HepG2 (cell line): ENCODE data around the gene ANAPC2. TPM values are rescaled to one million over a fixed set of nuclear protein-coding genes. Genes with fewer than 3 reads are reported as not detected.
A peak's percentile ranks its signal among the peaks of the same experiment; 100 is the strongest.

Experiments
- ATAD3A ChIP-seq: sonication (generic); formaldehyde crosslinking; IDR thresholded peaks from 2 replicates; pipeline ENCODE4 v1.4.0; 2020; ENCODE audit warnings: missing genetic modification reagents
- ISL2 ChIP-seq: sonication (generic); formaldehyde crosslinking; IDR thresholded peaks from 2 replicates; pipeline ENCODE4 v1.5.0; 2020; ENCODE audit warnings: missing genetic modification reagents
- KLF11 ChIP-seq: IDR thresholded peaks from 2 replicates; pipeline ENCODE4 v1.6.1; 2016; ENCODE audit warnings: missing compliant biosample characterization
- NKX3-1 ChIP-seq: sonication (generic); formaldehyde crosslinking; IDR thresholded peaks from 2 replicates; pipeline ENCODE4 v1.5.0; 2020; ENCODE audit warnings: missing genetic modification reagents
- PLRG1 ChIP-seq: fragments of 450-650 bp; conservative IDR thresholded peaks from 2 replicates; pipeline ENCODE4 v1.6.1; 2016
- TCF12 ChIP-seq, 2 experiments: fragments of 450-650 bp in 1 of 2; sonication (generic) in 1 of 2; formaldehyde crosslinking in 1 of 2; IDR thresholded peaks; 2 replicates each; pipeline versions ENCODE4 v1.6.1 to v1.8.0; 2017 to 2022; ENCODE audit warnings: antibody characterized with exemption in 1 of 2, mild to moderate bottlenecking in 1 of 2, missing genetic modification reagents in 1 of 2, moderate library complexity in 1 of 2
- TCF7 ChIP-seq: sonication (generic); IDR thresholded peaks from 2 replicates; pipeline ENCODE4 v1.6.1; 2016; ENCODE audit warnings: antibody characterized with exemption, low read depth
- TRIM24 ChIP-seq: sonication (generic); formaldehyde crosslinking; IDR thresholded peaks from 2 replicates; pipeline ENCODE4 v1.8.0; 2022; ENCODE audit warnings: mild to moderate bottlenecking, missing genetic modification reagents
- ZNF253 ChIP-seq: sonication (generic); formaldehyde crosslinking; IDR thresholded peaks from 2 replicates; pipeline ENCODE4 v1.8.0; 2022; ENCODE audit warnings: mild to moderate bottlenecking, missing genetic modification reagents, borderline replicate concordance
- ZNF292 ChIP-seq: sonication (generic); formaldehyde crosslinking; IDR thresholded peaks from 2 replicates; pipeline ENCODE4 v1.8.1; 2022; ENCODE audit warnings: mild to moderate bottlenecking, low read depth, missing genetic modification reagents, borderline replicate concordance
- ZNF329 ChIP-seq: sonication (generic); formaldehyde crosslinking; IDR thresholded peaks from 2 replicates; pipeline ENCODE4 v1.9.0; 2021; ENCODE audit warnings: low read depth, mild to moderate bottlenecking, missing genetic modification reagents
- ZNF441 ChIP-seq: sonication (generic); formaldehyde crosslinking; IDR thresholded peaks from 2 replicates; pipeline ENCODE4 v1.7.0; 2021; ENCODE audit warnings: missing genetic modification reagents, borderline replicate concordance
- ZNF776 ChIP-seq: sonication (generic); formaldehyde crosslinking; IDR thresholded peaks from 2 replicates; pipeline ENCODE4 v1.4.0; 2020; ENCODE audit warnings: mild to moderate bottlenecking, missing genetic modification reagents
- polyA plus RNA-seq, 8 experiments: library from polyadenylated mRNA; depleted of rRNA in 3 of 8; stranded (reverse) in 7 of 8; unstranded in 1 of 8; fragments of >200 nt; fragmentation: Illumina TruSeq in 4 of 8; extraction: Trizol in 4 of 8; gene quantifications; 2 replicates each; pipeline versions ENCODE4 v1.2.1 to v1.2.3, GENCODE V29; 2011 to 2016; ENCODE audit warnings: low read depth in 4 of 8, missing spikeins in 1 of 8, mixed read lengths in 1 of 8; ENCODE audit not compliant: insufficient read depth in 1 of 8
- total RNA-seq, 5 experiments: library from RNA; depleted of rRNA; stranded (reverse); fragments of >200 nt; fragmentation: Illumina TruSeq; extraction: Trizol; gene quantifications; 2 replicates each; pipeline ENCODE4 v1.2.3, GENCODE V29; 2016; ENCODE audit warnings: low read depth in 1 of 5
- TF ChIP-seq, protein P1 (sequence below): sonication (generic); formaldehyde crosslinking; IDR thresholded peaks from 2 replicates; pipeline ENCODE4 v1.9.0; 2021; ENCODE audit warnings: missing genetic modification reagents, borderline replicate concordance
- TF ChIP-seq, protein P2 (sequence below): sonication (generic); formaldehyde crosslinking; IDR thresholded peaks from 2 replicates; pipeline ENCODE4 v1.4.0; 2020; ENCODE audit warnings: missing genetic modification reagents
- TF ChIP-seq, protein P3 (sequence below): IDR thresholded peaks from 2 replicates; pipeline ENCODE4 v1.6.1; 2016; ENCODE audit warnings: control low read depth
- TF ChIP-seq, protein P4 (sequence below): sonication (generic); formaldehyde crosslinking; IDR thresholded peaks from 2 replicates; pipeline ENCODE4 v1.8.1; 2023; ENCODE audit warnings: missing genetic modification reagents, mild to moderate bottlenecking, borderline replicate concordance
- TF ChIP-seq, protein P5 (sequence below): IDR thresholded peaks from 2 replicates; pipeline ENCODE4 v1.6.1; 2016; ENCODE audit warnings: missing compliant biosample characterization, missing genetic modification reagents, borderline replicate concordance
- TF ChIP-seq, protein P6 (sequence below): sonication (generic); formaldehyde crosslinking; IDR thresholded peaks from 2 replicates; pipeline ENCODE4 v1.5.0; 2020; ENCODE audit warnings: missing genetic modification reagents, mild to moderate bottlenecking, borderline replicate concordance

Gene ANAPC2
- total and polyA plus RNA-seq, 2 of the 13 experiments (the other 11 are each of a cell fraction or from before 2014, with no cell fraction given) = 12.3 to 15.4 TPM

DNA sequence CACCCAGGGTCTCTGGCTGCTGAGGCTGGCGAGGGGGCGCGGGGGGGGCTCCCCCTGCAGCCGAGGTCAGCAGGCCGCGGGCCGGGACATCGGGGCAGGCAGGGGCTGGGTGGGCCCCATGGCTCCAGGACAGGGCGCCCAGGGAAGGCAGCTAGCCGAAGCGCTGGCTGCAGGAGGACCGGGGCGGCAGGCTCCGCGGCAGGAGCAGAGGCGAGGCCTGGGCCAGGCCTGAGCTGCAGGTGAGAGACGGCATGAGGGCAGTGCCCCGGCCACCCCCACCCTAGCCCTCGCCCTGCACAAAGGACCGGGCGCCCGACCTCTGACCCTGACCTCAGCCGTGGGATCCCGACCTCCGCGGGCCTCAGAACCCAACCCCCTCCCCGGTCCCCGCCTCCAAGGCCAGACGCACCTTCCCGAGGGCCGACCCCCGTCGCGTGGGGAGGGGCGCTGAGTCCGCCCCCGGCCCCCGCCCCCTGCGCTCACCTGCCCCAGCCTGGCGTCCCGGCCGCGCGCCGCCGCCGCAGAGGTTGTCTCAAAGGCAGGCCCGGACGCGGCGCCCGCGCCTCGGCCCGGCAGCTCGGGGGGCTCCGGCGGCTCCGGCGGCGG lies 33.2 kb upstream of the ANAPC2 start (continued):
- TF ChIP-seq, protein P1, sequence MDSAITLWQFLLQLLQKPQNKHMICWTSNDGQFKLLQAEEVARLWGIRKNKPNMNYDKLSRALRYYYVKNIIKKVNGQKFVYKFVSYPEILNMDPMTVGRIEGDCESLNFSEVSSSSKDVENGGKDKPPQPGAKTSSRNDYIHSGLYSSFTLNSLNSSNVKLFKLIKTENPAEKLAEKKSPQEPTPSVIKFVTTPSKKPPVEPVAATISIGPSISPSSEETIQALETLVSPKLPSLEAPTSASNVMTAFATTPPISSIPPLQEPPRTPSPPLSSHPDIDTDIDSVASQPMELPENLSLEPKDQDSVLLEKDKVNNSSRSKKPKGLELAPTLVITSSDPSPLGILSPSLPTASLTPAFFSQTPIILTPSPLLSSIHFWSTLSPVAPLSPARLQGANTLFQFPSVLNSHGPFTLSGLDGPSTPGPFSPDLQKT (CRISPR knock-in tag) = no peak
- TF ChIP-seq ZNF253 (no peak), PLRG1 (no peak), ISL2 (no peak), ZNF441 (CRISPR knock-in tag) (no peak), ZNF776 (CRISPR knock-in tag) (no peak), ATAD3A (no peak), KLF11 (no peak), ZNF292 (CRISPR knock-in tag) (no peak), TCF12 (IDR thresholded peaks at IDR 0.05) (no peak), TCF12 (CRISPR knock-in tag; IDR thresholded peaks at IDR 0.05) (0 out of 2 replicates have a peak, but pooled peaks have one; percentile 50), TRIM24 (CRISPR knock-in tag) (no peak), ZNF329 (peak; percentile 31; the same call in 1 of the 2 replicates), NKX3-1 (CRISPR knock-in tag) (no peak), TCF7 (no peak)
- TF ChIP-seq, protein P2, sequence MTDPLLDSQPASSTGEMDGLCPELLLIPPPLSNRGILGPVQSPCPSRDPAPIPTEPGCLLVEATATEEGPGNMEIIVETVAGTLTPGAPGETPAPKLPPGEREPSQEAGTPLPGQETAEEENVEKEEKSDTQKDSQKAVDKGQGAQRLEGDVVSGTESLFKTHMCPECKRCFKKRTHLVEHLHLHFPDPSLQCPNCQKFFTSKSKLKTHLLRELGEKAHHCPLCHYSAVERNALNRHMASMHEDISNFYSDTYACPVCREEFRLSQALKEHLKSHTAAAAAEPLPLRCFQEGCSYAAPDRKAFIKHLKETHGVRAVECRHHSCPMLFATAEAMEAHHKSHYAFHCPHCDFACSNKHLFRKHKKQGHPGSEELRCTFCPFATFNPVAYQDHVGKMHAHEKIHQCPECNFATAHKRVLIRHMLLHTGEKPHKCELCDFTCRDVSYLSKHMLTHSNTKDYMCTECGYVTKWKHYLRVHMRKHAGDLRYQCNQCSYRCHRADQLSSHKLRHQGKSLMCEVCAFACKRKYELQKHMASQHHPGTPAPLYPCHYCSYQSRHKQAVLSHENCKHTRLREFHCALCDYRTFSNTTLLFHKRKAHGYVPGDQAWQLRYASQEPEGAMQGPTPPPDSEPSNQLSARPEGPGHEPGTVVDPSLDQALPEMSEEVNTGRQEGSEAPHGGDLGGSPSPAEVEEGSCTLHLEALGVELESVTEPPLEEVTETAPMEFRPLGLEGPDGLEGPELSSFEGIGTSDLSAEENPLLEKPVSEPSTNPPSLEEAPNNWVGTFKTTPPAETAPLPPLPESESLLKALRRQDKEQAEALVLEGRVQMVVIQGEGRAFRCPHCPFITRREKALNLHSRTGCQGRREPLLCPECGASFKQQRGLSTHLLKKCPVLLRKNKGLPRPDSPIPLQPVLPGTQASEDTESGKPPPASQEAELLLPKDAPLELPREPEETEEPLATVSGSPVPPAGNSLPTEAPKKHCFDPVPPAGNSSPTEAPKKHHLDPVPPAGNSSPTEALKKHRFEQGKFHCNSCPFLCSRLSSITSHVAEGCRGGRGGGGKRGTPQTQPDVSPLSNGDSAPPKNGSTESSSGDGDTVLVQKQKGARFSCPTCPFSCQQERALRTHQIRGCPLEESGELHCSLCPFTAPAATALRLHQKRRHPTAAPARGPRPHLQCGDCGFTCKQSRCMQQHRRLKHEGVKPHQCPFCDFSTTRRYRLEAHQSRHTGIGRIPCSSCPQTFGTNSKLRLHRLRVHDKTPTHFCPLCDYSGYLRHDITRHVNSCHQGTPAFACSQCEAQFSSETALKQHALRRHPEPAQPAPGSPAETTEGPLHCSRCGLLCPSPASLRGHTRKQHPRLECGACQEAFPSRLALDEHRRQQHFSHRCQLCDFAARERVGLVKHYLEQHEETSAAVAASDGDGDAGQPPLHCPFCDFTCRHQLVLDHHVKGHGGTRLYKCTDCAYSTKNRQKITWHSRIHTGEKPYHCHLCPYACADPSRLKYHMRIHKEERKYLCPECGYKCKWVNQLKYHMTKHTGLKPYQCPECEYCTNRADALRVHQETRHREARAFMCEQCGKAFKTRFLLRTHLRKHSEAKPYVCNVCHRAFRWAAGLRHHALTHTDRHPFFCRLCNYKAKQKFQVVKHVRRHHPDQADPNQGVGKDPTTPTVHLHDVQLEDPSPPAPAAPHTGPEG (CRISPR knock-in tag) = no peak
- TF ChIP-seq, protein P3, sequence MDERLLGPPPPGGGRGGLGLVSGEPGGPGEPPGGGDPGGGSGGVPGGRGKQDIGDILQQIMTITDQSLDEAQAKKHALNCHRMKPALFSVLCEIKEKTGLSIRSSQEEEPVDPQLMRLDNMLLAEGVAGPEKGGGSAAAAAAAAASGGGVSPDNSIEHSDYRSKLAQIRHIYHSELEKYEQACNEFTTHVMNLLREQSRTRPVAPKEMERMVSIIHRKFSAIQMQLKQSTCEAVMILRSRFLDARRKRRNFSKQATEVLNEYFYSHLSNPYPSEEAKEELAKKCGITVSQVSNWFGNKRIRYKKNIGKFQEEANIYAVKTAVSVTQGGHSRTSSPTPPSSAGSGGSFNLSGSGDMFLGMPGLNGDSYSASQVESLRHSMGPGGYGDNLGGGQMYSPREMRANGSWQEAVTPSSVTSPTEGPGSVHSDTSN (CRISPR knock-in tag) = no peak
- TF ChIP-seq, protein P4, sequence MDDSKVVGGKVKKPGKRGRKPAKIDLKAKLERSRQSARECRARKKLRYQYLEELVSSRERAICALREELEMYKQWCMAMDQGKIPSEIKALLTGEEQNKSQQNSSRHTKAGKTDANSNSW (CRISPR knock-in tag) = no peak
- TF ChIP-seq, protein P5, sequence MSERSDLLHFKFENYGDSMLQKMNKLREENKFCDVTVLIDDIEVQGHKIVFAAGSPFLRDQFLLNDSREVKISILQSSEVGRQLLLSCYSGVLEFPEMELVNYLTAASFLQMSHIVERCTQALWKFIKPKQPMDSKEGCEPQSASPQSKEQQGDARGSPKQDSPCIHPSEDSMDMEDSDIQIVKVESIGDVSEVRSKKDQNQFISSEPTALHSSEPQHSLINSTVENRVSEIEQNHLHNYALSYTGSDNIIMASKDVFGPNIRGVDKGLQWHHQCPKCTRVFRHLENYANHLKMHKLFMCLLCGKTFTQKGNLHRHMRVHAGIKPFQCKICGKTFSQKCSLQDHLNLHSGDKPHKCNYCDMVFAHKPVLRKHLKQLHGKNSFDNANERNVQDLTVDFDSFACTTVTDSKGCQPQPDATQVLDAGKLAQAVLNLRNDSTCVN (CRISPR knock-in tag) = no peak
- TF ChIP-seq, protein P6, sequence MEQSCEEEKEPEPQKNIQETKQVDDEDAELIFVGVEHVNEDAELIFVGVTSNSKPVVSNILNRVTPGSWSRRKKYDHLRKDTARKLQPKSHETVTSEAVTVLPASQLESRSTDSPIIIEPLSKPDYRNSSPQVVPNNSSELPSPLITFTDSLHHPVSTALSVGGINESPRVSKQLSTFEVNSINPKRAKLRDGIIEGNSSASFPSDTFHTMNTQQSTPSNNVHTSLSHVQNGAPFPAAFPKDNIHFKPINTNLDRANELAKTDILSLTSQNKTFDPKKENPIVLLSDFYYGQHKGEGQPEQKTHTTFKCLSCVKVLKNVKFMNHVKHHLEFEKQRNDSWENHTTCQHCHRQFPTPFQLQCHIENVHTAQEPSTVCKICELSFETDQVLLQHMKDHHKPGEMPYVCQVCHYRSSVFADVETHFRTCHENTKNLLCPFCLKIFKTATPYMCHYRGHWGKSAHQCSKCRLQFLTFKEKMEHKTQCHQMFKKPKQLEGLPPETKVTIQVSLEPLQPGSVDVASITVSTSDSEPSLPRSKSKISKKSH = no peak
